Stimulated activated CD4-positive, alpha-beta T cell treated with anti-CD3 and anti-CD28 coated beads, Interleukin-2, amount 100 ng/mL, for 48 hours (primary cell): ENCODE measurements around the gene TOB2.

ENCODE experiments used
- DNase-seq, 2 donors: peaks; one replicate each; pipeline ENCODE4 v3.0.0-alpha.2; 2020

The TOB2 gene, protein sequence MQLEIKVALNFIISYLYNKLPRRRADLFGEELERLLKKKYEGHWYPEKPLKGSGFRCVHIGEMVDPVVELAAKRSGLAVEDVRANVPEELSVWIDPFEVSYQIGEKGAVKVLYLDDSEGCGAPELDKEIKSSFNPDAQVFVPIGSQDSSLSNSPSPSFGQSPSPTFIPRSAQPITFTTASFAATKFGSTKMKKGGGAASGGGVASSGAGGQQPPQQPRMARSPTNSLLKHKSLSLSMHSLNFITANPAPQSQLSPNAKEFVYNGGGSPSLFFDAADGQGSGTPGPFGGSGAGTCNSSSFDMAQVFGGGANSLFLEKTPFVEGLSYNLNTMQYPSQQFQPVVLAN

DNA sequence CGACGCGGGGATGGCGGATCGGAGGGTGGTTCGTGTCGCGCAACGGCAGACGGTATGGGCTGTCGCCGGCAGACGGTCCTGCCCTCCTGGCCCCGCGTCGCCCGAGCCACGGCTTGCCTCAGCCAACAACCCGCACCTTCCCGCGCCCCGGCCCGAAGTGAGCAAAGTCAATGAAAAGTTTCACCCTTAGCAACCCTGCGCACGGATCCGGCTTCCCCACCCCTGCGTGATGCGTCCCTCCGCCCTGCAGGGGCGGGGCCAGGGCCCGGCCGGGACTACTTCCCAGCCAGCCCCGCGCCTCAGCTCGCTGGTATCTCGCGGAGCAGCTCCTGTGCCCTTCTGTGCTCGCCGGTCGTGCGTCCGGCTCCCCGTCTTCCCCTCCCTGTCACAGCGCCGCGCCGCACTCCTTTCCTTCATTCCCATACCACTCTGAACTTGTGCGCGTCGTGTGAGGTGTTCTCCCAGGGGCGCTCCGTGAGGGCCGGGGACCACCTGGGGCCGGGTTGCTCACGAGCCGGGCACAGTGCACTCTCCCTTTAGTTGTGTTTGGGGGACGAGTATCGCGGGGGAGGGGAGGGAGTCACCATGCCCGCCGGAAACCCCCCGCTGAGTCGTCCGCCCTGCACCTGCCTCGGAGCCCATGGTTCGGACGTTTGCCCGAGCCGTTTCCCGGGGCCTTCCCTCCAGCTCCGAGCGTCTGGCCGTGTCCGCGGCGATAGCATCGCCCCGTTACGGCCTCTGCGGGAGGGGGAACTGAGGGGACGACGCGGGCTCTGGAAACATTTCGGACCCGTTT is at the start of gene TOB2:
TOB2 (minus strand) TSS at position 163 of the 796 bp plus-strand sequence. CDS start 9,456 bp downstream, outside the sequence.
- peak; percentile 93 to 94 for DNase-seq

GRCh38 chr22:41491374-41492100 is 44.9 kb upstream of the TOB2 start:
- DNase-seq: no peak

- no peak for DNase-seq
Measured at GRCh38 chr22:41488596-41489385, 42.2 kb upstream of the TOB2 start.

DNA sequence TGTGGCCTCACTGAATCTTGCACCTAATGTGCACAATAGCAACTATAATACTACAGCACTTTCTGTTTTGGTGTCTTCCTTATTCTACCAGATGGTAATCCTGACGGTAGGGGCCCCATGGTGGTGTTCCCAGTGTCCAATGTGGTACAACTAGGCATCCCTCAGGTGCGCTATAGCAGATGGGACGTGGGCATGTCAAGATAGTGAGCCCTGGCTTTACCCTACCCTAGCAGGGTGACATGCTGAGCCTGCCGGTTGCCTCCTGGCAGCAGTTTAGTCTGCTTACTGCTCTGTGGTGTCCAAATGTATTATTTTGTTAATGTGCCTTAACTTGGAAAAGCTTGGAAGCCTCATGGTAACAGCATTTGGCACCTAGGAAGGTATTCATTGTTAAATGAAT is 41.5 kb upstream of the TOB2 start:
- DNase-seq: no peak

GRCh38 chr22:41487037-41487935 is 40.7 kb upstream of the TOB2 start:
- DNase-seq: no peak

GRCh38 chr22:41485033-41485432 is 38.4 kb upstream of the TOB2 start:
- DNase-seq: no peak

DNA sequence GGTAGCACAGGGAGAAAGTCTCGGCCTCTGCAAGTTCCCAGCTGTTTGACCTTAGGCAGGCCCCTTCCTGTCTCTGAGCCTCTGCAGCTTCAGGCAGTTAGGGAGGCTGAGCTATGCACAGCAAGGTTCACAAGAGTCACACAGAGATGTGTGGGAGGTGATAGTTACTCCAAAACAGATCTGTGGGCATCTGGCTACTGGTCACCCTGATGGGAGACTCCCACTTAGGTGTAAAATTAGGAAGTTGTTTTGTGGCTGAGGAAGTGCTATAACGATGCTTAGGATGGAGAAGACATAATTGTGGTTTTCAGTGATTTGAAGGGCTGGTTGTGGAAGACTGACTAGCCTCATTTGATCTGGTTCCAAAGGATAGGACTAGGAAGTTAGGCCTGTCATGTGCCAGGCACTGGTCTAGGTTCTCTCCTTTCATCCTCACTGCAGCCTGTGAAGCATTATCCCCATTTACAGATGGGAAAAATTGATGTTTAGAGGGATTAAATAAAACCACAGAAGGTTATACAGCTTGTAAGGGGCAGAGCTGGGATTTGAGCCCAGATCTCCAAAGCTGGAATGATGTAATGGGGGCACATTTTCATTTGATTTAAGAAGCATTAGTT is 35.8 kb upstream of the TOB2 start:
- no peak for DNase-seq

DNA sequence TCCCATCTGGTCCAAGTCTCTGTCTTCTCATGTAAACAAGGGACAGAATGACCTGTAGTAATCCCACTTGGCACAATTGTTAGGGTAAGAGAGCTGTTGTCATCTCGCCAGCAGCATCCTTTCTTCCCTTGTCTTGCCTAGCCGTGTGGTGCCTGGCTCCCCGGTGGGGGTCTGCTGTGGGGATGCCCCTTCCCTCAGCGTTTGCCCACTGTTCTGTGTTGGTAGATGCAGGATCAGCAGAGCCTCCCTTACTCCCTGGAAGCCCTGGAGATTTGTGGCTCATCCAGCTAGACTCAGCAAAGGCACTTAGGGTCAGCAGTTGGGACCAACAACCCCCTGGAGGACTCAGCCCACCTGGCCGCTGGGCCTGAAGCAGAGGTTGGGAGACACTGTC is 35.3 kb upstream of the TOB2 start:
- DNase-seq: no peak

DNA sequence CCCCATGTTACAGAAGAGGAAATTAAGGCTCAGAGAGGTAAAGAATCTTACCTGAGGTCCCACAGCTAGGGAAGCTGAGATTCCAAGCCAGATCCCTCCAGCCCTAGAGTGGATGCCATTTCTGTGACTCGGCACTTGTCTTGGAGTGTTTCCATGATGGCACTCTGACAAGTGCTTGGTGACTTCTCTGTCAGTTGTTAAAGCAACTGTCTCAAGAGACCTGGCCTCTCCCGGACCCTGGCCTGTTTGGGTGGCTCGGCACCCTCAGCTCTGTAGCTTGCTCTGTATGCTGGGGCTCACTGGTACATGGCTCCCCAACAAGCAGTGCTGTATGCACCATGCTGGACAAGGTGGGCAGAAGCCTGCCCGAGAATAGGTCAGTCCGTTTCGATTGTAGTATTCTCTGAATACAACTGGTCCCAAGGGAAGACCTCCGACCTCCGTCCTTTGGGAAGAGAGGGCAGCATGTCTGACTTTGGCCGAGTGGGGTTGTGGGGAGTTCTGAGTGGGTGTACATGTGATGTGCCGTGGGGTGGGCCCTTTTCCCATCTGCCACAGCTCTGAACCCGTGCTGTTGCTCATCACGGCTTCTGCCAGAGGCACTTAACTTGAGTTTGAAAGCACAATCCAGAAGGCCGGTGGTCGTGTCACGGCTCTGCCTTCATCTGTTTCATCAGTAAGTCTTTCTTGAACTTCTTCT is 34.7 kb upstream of the TOB2 start:
- DNase-seq: no peak

GRCh38 chr22:41480397-41480735 is 33.8 kb upstream of the TOB2 start:
- no peak for DNase-seq

DNA sequence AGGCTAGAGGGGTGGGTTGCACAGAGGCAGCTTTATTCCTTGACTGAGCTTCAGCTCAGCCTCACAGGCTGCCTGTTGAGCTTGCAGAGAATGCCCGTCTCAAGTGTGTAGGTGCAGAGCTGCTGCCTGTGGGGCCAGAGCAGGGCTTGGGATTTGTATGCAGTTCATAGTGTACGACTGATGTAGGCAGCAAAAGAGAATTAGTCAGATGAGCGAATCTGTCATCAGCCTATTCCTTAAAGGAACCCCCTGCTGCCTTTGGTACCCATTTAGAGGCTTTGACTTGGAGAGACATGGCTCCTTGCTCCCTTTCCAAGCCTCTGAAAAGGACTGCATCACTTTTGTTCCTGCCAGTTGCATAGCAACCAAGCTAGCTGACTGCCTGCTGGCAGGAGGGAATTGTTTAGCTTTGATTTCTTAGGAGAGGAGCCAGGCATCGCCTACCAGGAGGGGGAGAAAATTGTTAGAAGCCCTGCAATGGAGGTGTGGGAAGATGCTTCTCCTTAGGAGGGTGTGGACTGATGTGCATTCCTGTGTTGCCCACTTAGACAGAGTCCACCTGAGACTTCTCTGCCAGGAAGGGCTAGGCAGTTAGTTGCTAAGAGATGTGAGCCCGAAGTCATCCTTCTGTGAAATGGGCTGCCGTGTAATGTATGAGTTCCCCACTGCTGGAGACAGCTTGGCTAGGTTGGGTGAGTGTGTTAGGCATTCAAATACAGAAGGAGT is 33.2 kb upstream of the TOB2 start:
- DNase-seq: no peak

- no peak for DNase-seq
Measured at GRCh38 chr22:41478891-41479521, 32.4 kb upstream of the TOB2 start.

DNA sequence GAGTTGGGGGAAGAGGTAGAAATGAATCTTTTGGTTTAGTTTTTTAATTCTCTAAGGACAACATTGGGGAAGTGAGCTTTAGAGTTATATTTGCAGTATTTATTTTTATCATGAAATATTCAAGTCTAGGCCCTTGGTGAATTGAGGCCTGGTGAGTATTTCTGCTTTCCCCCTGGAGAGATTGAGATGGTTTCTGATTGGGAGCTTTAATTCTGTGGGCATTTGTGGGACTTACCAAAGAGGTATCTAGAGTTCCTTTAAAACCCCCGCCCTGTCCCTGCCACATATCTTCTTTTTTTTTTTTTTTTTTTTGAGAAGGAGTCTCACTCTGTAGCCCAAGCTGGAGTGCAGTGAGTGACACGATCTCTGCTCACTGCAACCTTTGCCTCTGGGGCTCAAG is 31.9 kb upstream of the TOB2 start:
- DNase-seq: no peak

DNA sequence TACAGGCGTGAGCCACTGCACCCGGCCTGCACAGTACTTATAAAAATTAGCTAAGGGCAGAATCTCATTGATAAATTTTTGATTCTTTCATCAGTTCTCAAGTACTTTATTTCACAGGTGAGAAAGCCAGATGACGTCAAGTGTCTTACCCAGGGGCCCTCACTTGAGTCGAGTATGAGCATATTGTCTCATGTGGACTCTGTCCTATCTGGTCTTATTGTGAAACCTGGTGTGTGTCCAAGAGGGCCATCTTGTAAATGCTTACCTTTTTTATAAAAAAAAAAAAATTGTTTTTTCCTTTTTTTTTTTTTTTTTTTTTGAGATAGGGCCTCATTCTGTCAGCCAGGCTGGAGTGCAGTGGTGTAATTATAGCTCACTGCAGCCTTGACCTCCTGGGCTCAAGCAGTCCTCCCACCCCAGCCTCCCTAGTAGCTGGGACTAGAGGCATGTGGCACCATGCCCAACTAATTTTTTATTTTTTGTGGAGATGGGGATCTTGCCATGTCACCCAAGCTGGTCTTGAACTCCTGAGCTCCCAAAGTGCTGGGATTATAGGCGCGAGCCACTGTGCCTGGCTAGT is 28.4 kb upstream of the TOB2 start:
- no peak for DNase-seq

- DNase-seq: no peak
Measured at GRCh38 chr22:41471568-41471967, 25.0 kb upstream of the TOB2 start.

- DNase-seq: no peak
Measured at GRCh38 chr22:41470886-41471285, 24.3 kb upstream of the TOB2 start.

DNA sequence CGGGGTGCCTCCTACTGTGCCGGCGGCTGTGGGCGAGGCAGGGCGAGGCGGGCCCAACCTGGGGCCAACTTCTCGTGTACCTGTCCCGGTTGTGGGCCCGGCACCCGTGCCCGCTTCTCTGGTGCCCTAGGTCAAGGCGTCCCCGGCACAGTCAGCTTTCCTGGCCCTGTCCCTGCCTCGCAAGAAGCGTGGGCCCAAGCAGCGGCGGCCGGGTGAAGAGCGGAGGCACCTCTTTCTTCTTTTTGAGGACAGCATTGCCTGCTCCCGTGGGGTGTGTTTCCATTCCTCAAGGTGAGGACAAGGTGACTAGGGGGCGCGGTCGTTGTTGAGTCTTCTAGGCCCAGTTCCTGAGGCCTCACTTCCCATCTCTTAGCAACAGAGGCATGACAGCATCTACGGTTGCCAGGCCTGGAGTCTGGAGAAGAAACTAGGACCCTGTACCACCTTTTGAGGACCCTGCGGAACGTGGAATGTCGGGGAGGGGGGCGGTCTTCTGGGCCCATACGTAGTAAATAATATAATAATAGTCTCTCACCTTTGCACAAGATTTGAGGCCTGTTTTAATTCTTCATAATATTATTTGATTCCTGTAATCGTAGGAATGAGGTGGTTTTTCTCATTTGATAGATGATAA is 22.7 kb upstream of the TOB2 start:
- DNase-seq: peak in 1 of 2 donors; percentile 21

DNA sequence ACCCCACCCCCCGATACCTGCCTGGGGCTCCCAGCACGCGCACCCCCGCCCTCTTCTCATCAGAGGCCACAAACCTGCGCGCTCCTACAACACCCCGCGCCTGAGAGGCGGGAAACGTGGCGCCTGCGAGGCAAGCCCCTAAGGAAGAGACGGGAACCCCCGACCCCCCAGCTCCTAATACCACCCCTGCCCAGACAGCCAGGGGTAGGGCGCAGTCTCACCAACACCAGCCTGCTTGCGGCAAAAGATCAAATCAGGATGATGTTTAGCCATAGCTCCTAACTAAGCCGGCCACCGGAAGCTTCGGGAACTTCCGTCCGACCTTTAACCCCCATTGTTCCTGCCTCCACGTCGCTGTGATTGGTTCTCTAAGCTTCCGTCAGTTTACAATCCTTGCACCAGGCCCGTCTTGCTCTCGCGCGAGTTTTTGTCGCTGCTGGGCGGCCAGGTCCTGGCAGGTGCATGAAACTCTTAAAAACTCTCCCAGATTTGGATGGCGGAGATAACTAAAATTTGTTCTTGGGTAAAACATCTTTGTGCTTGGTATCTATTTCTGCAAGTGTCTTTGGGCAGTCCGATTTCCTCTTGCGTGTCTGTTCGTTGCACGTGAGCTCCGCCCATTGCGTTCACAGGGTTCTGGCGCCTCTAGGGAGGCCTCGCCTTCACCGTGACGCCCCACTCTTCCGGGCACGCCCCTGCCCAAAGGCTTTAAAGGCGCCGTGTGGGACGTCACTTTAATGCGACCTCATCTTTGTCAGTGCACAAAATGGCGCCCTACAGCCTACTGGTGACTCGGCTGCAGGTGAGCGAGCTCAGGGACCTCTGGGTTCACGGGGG is 22.0 kb upstream of the TOB2 start, which contains the start of the genes ACO2 and PHF5A:
ACO2 (plus strand) TSS at position 737 of the 837 bp plus-strand sequence; CDS start at position 767, 30 bp downstream.
PHF5A (minus strand) TSS at position 312 of the 837 bp plus-strand sequence; CDS start at position 273, 39 bp downstream.
- DNase-seq: peak; percentile 98 to 99
